SK-N-SH treated with all-trans-retinoic acid at 6 μM for 48 hours (cell line): ENCODE data around the gene PRDM15.

Experiments
- ATAC-seq: fragments of 200-7000 bp; cut with Tn5 transposase; 3 replicates; pipeline ENCODE4 v1.9.1; 2020; ENCODE audit warnings: mild to moderate bottlenecking, moderate library complexity
- ARNTL ChIP-seq: fragments of 450-650 bp; formaldehyde crosslinking; IDR thresholded peaks from 2 replicates; pipeline ENCODE4 v1.5.0; 2020; ENCODE audit warnings: low read depth, mild to moderate bottlenecking, moderate library complexity, borderline replicate concordance
- BACH2 ChIP-seq: fragments of 250-450 bp; sonication (Bioruptor Pico); IDR thresholded peaks from 2 replicates; pipeline ENCODE4 v1.9.0; 2021; ENCODE audit warnings: mild to moderate bottlenecking, borderline replicate concordance
- CSDC2 ChIP-seq: fragments of 250-450 bp; sonication (Bioruptor Pico); IDR thresholded peaks from 2 replicates; pipeline ENCODE4 v1.5.0; 2020; ENCODE audit warnings: mild to moderate bottlenecking, moderate library complexity
- ESRRG ChIP-seq: fragments of 250-450 bp; sonication (Bioruptor Pico); IDR thresholded peaks from 2 replicates; pipeline ENCODE4 v1.6.1; 2021; ENCODE audit warnings: mild to moderate bottlenecking
- GLIS3 ChIP-seq: fragments of 250-450 bp; sonication (Bioruptor Pico); IDR thresholded peaks from 2 replicates; pipeline ENCODE4 v1.5.0; 2020; ENCODE audit warnings: mild to moderate bottlenecking, moderate library complexity
- ISL1 ChIP-seq: fragments of 250-450 bp; sonication (Bioruptor Pico); IDR thresholded peaks from 2 replicates; pipeline ENCODE4 v2.1.2; 2022; ENCODE audit warnings: mild to moderate bottlenecking, moderate library complexity
- OSR1 ChIP-seq: fragments of 250-450 bp; sonication (Bioruptor Pico); IDR thresholded peaks from 2 replicates; pipeline ENCODE4 v1.8.0; 2022; ENCODE audit warnings: moderate library complexity, mild to moderate bottlenecking, inconsistent platforms
- PPARA ChIP-seq: fragments of 250-450 bp; sonication (Bioruptor Pico); IDR thresholded peaks from 2 replicates; pipeline ENCODE4 v1.5.0; 2020; ENCODE audit warnings: mild to moderate bottlenecking, borderline replicate concordance
- RARB ChIP-seq: fragments of 250-450 bp; sonication (Bioruptor Pico); IDR thresholded peaks from 2 replicates; pipeline ENCODE4 v1.8.0; 2021; ENCODE audit warnings: mild to moderate bottlenecking, moderate library complexity
- SNAI2 ChIP-seq: fragments of 250-450 bp; sonication (Bioruptor Pico); IDR thresholded peaks from 2 replicates; pipeline ENCODE4 v1.5.0; 2020; ENCODE audit warnings: mild to moderate bottlenecking, moderate library complexity
- TOX ChIP-seq: fragments of 250-450 bp; sonication (Bioruptor Pico); IDR thresholded peaks from 2 replicates; pipeline ENCODE4 v1.8.0; 2021; ENCODE audit warnings: mild to moderate bottlenecking, moderate library complexity, borderline replicate concordance
- ZFP3 ChIP-seq: fragments of 250-450 bp; sonication (Bioruptor Pico); IDR thresholded peaks from 2 replicates; pipeline ENCODE4 v1.5.0; 2020; ENCODE audit warnings: mild to moderate bottlenecking, moderate library complexity
- ZFP30 ChIP-seq: fragments of 450-650 bp; formaldehyde crosslinking; IDR thresholded peaks from 2 replicates; pipeline ENCODE4 v1.5.0; 2022; ENCODE audit warnings: mild to moderate bottlenecking, moderate library complexity
- ZNF565 ChIP-seq: fragments of 450-650 bp; formaldehyde crosslinking; conservative IDR thresholded peaks from 2 replicates; pipeline ENCODE4 v1.5.0; 2020; ENCODE audit warnings: low read depth, mild to moderate bottlenecking, moderate library complexity
- ZNF70 ChIP-seq: fragments of 450-650 bp; formaldehyde crosslinking; IDR thresholded peaks from 2 replicates; pipeline ENCODE4 v1.5.0; 2020; ENCODE audit warnings: mild to moderate bottlenecking, moderate library complexity
- ZNF8 ChIP-seq: fragments of 450-650 bp; formaldehyde crosslinking; IDR thresholded peaks from 2 replicates; pipeline ENCODE4 v1.5.0; 2020; ENCODE audit warnings: mild to moderate bottlenecking, moderate library complexity
- TF ChIP-seq, protein P1 (sequence below): fragments of 250-450 bp; sonication (Bioruptor Pico); IDR thresholded peaks from 2 replicates; pipeline ENCODE4 v1.5.0; 2020; ENCODE audit warnings: mild to moderate bottlenecking, moderate library complexity
- TF ChIP-seq, protein P2 (sequence below): fragments of 250-450 bp; sonication (Bioruptor Pico); IDR thresholded peaks from 2 replicates; pipeline ENCODE4 v1.8.0; 2020; ENCODE audit warnings: mild to moderate bottlenecking, moderate library complexity, borderline replicate concordance
- TF ChIP-seq, protein P3 (sequence below): fragments of 250-450 bp; sonication (Bioruptor Pico); IDR thresholded peaks from 2 replicates; pipeline ENCODE4 v1.5.1; 2021; ENCODE audit warnings: mild to moderate bottlenecking, moderate library complexity

Gene PRDM15

DNA sequence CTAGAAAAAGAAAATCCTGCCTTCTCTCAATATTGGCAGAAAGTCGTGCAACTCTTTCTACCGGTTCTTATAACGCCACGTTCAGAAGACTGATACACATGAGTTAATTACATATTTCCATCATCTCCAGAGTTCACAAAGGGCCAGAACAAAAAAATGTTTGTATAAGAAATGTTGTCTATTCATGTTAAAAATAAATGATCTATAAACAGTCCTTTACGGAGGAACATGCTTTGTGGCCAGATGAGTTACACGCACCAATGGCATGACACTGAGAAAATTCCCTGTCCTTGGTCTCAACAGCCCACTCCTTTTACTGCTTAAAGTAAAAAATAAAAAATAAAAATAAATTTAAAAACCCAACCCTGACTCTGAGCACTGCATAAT, 45.2 kb upstream of the PRDM15 start:
- TF ChIP-seq ZNF565 (CRISPR knock-in tag) (no peak), ESRRG (CRISPR knock-in tag) (no peak), ISL1 (CRISPR knock-in tag) (no peak), OSR1 (CRISPR knock-in tag) (no peak), RARB (CRISPR knock-in tag) (no peak), TOX (CRISPR knock-in tag) (no peak), CSDC2 (CRISPR knock-in tag) (no peak), ZNF8 (CRISPR knock-in tag) (no peak), ARNTL (CRISPR knock-in tag) (no peak), ZFP30 (CRISPR knock-in tag) (no peak)
- TF ChIP-seq, protein P1, sequence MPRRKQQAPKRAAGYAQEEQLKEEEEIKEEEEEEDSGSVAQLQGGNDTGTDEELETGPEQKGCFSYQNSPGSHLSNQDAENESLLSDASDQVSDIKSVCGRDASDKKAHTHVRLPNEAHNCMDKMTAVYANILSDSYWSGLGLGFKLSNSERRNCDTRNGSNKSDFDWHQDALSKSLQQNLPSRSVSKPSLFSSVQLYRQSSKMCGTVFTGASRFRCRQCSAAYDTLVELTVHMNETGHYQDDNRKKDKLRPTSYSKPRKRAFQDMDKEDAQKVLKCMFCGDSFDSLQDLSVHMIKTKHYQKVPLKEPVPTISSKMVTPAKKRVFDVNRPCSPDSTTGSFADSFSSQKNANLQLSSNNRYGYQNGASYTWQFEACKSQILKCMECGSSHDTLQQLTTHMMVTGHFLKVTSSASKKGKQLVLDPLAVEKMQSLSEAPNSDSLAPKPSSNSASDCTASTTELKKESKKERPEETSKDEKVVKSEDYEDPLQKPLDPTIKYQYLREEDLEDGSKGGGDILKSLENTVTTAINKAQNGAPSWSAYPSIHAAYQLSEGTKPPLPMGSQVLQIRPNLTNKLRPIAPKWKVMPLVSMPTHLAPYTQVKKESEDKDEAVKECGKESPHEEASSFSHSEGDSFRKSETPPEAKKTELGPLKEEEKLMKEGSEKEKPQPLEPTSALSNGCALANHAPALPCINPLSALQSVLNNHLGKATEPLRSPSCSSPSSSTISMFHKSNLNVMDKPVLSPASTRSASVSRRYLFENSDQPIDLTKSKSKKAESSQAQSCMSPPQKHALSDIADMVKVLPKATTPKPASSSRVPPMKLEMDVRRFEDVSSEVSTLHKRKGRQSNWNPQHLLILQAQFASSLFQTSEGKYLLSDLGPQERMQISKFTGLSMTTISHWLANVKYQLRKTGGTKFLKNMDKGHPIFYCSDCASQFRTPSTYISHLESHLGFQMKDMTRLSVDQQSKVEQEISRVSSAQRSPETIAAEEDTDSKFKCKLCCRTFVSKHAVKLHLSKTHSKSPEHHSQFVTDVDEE = no peak
- TF ChIP-seq, protein P2, sequence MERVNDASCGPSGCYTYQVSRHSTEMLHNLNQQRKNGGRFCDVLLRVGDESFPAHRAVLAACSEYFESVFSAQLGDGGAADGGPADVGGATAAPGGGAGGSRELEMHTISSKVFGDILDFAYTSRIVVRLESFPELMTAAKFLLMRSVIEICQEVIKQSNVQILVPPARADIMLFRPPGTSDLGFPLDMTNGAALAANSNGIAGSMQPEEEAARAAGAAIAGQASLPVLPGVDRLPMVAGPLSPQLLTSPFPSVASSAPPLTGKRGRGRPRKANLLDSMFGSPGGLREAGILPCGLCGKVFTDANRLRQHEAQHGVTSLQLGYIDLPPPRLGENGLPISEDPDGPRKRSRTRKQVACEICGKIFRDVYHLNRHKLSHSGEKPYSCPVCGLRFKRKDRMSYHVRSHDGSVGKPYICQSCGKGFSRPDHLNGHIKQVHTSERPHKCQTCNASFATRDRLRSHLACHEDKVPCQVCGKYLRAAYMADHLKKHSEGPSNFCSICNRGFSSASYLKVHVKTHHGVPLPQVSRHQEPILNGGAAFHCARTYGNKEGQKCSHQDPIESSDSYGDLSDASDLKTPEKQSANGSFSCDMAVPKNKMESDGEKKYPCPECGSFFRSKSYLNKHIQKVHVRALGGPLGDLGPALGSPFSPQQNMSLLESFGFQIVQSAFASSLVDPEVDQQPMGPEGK (CRISPR knock-in tag) = no peak
- no peak for ATAC-seq

DNA sequence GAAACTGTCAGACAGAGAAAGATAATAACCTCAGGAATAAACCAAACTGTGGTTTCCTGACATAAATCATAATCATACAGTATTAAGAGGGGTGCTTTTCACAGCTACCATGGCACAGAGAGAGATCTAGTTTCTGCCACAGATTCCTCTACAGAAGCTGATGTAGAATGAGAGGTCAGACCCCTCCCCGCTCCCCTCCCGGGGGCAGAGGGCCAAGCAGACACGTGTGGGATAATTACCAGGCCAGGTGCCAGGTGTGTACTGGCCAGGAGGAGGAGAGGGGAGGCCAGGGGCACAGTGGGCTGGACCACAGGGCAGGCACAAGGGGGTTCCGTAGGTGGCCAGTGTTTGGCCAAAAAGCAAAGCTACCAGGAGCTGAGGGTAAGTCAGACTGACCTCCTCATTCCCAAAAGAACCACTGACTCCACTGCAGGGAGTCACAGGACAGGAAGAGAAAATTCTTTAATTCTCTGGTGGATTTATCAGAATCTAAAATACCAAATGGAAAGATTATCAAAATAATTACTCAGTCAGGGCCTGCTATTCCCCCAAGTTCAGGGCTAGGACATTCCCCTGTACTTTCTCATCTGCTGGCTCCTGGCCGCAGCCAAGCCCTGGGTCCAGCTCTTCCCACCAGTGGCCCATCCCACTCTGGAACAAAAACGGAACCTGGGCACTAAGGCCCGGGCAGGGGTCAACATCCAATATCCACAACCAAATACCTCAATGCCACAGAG, 44.7 kb upstream of the PRDM15 start:
- TF ChIP-seq, protein P1 = no peak
- TF ChIP-seq ISL1 (CRISPR knock-in tag) (no peak), SNAI2 (CRISPR knock-in tag) (no peak), GLIS3 (CRISPR knock-in tag) (no peak), OSR1 (CRISPR knock-in tag) (no peak), TOX (CRISPR knock-in tag) (no peak), ZNF8 (CRISPR knock-in tag) (no peak), BACH2 (no peak), ZFP3 (no peak), ZNF70 (CRISPR knock-in tag) (no peak), ZFP30 (CRISPR knock-in tag) (no peak), PPARA (CRISPR knock-in tag) (no peak), CSDC2 (CRISPR knock-in tag) (no peak)
- TF ChIP-seq, protein P3, sequence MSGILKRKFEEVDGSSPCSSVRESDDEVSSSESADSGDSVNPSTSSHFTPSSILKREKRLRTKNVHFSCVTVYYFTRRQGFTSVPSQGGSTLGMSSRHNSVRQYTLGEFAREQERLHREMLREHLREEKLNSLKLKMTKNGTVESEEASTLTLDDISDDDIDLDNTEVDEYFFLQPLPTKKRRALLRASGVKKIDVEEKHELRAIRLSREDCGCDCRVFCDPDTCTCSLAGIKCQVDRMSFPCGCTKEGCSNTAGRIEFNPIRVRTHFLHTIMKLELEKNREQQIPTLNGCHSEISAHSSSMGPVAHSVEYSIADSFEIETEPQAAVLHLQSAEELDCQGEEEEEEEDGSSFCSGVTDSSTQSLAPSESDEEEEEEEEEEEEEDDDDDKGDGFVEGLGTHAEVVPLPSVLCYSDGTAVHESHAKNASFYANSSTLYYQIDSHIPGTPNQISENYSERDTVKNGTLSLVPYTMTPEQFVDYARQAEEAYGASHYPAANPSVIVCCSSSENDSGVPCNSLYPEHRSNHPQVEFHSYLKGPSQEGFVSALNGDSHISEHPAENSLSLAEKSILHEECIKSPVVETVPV (CRISPR knock-in tag) = no peak
- TF ChIP-seq, protein P2 (CRISPR knock-in tag) = no peak
- ATAC-seq = no peak
